Measurements from ENCODE around the gene MMP7.

The MMP7 gene, protein sequence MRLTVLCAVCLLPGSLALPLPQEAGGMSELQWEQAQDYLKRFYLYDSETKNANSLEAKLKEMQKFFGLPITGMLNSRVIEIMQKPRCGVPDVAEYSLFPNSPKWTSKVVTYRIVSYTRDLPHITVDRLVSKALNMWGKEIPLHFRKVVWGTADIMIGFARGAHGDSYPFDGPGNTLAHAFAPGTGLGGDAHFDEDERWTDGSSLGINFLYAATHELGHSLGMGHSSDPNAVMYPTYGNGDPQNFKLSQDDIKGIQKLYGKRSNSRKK

DNA sequence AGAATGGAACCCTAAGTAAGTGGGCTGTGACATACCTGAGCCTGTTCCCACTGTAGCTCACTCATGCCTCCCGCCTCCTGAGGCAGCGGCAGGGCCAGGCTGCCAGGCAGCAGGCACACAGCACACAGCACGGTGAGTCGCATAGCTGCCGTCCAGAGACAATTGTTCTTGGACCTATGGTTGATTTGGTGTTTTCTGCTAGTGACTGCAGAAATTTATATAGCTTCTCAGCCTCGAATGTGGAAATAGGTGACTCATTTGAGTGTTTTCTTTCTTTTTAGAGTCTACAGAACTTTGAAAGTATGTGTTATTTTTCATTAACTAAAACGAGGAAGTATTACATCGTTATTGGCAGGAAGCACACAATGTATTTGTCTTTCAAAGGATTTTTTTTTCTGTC lies at the start of gene MMP7:
Gene MMP7, minus strand, starts transcription at position 190 of the 400 bp plus-strand sequence. Its CDS starts 47 bp downstream, at position 143.
- no peak for DNase-seq

DNA sequence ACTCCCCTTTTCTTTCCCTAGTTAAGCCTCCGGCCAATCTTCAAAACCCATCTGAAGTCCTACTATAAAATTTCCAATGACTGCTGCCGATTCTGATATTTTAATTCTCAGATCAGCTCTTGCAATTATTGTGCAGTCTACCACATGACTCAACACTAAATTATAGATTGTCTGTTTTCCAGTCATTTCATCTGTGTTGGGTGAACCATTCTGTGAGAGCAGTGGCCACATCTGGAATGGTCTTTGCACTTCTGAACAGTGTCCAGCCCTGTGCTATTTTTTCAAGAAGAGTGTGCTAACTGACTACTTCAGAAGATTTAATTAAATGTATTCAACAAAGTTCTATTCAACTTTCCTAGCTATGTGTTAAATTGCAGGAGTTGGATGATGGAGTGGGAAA lies 47.2 kb upstream of the MMP7 start:
- no peak for DNase-seq

DNA sequence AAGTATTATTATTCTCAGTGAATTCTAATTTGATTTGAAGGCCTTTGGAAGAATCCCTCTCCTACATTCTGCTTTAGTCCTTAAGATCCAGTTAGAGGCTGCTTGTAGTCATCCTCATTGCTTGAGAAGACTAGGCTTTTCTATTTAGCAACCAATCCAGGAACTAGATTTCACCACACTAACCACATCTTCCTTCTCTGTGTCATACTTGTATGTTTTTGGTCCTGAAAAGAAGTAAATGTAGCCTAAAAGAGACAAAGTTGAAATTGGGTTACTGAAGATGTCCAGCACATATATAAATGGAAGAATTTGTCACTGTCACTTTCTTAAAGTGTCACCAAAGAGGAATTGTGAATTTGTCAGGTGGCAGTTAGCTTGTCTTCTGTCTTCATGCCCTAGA lies 46.6 kb upstream of the MMP7 start:
- no peak for DNase-seq

DNA sequence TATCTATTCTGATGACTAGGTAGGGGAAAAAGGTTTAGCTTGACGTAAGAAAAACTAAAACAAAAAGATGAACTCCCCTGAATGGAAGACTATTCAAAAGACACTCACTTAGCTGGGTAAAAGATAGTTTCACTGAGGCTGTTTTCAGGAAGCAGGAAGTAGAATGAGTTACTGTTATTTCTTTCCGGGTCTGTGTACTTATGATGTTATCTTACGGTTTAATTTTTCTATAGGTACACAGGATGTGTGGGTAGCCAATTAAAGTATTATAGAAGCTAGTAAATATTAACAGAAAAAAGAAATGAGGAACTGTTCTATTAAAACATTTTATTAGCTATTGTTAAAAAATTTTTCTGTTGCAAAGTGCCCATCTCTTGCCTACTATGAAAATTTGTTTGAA lies 45.8 kb upstream of the MMP7 start:
- DNase-seq, result no peak

DNA sequence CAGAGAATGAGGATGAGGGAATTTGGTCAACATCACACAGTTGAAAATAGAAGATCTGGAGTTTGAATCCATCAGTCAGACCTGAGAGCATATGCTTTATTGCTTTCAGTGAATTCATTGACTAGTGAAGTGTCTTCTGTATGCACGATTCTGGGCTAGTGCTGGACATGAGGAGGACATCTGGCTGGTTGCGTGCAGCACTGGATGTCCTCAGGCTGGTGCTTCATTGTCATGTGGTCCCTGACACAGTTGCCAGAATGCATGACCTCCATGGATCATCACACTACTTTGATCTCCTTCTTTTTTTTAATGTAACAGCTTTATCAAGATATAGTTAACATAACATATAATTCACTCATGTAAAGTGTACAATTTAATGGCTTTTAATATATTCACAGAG lies 44.5 kb upstream of the MMP7 start:
- DNase-seq, result no peak

DNA sequence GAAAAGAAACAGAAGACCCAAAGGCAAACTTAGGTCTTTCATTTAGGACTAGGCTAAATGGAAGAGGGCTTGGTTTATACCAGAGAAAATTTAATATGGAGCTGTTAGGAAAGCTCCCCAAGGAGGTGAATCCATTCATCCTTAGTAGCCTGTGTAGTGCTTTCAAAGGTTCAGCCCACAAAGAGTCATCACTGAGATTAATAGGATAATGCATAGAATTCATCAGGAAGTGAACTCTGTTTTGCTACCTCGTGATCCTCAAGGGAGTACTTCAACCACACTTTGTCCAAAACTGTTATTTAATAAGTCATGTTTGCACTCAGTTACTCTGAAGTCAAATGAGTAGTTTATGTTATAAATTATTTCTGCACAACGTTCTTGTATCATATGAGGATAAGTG lies 43.3 kb upstream of the MMP7 start:
- no peak for DNase-seq

DNA sequence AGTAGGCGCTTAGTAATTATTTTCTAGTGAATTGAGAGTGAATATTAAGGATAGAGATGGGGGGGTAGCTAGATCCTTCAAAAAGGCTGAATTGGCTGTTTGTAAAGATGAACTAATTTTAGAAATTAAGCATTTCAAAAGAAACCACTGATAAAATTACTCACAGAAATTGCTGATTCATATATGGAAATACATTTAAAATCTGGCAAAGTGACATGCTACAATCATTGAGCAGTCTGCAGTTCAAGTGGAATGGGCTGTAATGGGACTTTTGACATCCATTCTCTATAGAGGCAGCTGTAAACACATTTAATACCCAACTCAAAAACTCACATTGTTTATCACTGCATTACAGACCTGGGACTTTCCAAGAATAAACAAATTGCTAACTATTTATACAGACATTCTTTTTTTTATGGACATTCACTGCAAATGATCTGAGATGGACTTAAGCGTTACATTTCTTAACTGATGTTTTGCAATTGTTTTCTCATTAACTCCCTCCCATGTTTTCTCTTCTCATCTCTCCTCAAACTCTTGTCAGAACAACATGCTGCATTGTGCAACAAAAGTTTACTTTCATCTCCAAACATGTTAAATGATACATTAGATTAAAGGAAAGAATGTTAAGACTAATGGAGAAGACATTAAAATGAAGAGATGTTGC lies 42.1 kb upstream of the MMP7 start:
- no peak for DNase-seq

DNA sequence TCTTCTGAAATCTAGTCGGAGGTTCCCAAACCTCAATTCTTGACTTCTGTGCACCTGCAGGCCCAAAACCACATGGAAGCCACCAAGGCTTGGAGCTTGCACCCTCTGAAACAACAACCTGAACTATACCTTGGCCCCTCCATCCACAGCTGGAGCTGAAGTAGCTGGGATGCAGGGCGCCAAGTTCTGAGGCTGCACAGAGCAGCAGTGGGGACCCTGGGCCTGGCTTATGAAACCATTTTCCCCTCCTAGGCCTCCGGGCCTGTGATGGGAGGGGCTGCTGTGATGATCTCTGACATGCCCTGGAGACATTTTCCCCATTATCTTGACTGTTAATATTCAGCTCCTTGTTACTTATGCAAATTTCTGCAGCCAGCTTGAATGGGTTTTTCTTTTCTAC lies 38.3 kb upstream of the MMP7 start:
- DNase-seq, result no peak

DNA sequence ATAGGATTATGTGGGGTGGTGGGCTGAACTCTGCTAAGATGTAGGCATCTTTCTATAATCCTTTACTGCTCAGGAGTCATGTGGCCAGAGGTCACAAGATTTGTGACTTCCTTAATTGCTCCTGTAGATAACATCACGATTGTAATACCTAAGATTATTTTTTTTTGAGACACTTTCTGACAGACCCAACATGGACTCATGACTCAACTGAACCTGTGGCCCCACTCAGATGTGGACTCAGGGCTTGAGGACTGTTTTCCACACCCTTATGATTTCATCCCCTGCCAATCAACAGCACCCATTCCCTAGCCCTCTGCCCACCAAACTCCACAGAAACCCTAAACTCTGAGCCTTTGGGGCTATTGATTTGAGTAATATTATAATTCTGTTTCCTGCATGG lies 35.6 kb upstream of the MMP7 start:
- no peak for DNase-seq

DNA sequence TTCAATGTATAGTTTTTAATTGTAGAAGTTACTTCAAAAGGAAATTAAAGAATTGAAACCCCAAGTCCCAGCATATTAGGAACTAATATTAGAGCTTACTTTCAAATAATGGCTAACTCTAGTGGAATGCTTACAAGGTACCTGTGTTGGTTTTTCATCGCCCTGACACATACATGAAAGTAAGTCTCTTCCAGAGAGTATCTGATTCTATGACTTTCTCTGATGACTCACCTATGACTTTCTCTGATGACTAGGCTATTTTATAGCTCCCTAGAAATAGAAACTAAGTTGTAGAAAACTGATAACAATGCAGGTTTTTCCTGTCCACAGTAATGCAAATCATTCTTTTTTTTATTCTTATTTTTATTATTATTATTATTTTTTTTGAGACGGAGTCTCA lies 33.6 kb upstream of the MMP7 start:
- DNase-seq, result no peak

DNA sequence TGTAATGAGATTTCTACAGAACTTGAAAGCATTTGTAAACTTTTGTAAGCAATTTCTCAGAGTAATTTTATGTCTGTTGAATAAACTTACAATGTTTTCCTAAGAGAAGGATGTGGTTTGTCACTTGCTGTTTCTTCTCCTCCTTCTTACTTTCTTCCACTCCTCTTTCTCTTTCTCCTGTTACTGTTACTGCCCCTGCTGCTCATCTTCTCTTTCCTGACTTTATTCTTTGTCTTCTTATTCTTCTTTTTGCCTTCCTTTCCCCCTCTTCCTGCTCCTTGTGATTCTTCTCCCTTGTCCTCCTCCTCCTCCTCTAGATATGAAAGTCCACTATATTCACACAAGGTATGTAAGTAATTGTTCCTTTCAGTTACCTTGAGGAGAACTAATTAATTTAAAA lies 31.1 kb upstream of the MMP7 start:
- no peak for DNase-seq

DNA sequence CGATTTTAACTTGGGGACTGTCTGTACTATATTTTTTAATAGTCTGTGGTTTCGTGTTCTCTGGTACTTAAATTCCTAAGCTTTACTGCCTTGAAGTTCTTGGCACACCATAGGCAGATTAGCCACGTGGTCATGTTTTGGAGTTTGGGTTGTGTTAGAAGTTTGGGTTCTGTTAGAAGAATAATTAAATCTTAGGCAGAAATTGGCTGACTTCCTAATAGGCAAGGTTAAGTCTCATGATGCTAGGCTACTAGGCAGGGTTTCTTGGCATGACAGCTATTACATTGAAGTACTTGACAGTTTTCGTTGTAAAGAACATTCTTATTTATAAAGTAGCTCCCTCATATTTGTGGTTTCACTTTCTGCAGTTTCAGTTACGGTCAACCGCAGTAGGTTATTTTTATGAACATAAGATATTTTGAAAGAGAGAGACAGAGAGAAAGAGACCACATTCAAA lies 30.0 kb upstream of the MMP7 start:
- no peak for DNase-seq

DNA sequence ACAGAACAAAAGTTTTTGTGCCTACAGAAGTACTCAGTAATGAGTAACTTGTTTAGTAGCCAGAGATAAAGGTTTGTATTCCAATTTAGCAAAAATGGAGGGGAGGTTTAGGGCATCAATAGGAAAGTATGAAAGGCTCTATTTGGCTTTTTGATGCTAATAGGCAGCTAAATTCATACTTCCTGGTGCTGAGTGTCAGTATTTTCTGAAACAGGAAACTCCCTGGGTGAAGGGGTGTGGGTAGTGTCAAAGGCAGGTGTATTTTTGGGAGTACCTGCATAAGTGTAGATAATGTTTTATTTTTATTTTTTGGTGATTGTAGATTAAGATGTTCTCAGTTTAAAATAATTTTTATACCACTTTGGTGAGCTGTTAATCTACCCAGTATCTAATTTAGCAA lies 29.3 kb upstream of the MMP7 start:
- no peak for DNase-seq

DNA sequence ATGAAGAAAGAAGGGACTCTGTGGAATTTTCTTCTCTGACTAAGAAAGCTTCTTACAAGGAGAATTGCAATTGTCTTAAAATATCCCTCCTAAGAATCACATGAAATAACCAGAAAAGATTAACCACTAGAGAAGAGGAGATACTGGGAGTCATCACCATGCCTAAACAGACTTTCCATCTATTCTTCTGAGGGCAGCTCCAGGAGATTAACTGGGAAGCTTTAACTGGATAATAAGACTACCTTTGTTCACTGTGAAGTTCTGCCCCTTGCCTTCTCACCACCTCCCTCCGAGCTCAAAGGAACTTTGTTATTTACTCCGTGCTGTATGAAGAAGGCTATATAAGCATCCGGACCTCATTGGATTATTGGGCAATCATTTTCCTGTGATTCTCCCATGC lies 24.5 kb upstream of the MMP7 start:
- DNase-seq, result no peak

DNA sequence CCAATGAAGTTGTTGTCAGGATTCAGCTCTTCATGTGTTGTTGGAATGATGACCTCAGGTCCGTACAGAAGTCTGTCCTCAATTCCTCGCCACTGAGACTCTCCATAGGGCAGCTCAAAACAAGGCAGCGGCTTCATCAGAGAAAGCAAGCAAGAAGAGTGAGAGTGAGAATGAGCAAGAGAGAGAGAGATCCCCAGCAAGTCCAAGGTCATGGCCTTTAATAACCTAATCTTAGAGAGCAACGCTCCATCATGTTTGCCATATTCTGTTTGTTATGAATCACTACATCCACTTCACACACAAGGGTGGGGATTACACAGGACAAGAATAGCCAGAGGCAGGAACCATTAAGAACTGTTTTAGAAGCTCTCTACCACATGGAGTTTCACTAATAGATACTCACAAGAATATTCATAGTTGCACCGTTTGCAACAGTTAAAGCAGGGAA lies 23.3 kb upstream of the MMP7 start:
- DNase-seq, result no peak

DNA sequence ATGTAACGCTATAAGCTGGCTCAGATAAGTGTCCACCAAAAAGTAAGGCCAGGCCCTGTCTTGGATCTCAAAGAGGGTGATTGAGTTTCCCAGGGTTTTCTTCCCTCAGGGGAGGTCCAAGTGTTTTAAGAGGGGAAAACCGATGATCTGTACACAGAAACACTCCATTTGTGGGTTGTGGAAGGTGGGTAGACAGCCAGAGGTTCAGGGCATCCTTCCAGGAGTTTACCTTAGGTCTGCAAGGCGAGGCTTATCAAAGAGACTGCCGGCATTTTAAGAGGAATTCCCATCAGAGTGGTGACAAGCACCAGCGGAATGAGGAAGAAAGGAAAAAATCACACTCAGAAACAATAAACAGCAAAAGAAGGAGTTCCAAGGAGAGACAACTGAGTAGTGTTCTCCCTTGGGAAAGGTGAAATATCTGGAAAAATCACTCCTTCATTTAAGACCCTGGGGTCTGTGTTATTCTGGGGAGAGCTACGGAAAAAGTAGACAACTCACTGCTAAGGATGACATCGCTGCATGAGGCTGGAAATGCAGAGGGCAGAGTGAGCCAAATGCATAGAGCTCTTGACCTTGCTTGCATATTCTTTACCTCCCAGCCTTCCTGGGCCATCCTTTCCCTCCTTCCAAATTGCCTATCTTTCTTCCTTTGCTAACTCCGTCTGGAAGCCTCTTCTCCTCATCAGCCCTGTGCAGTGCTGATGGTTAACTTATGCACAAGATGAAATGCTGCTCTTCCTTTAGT lies 22.1 kb upstream of the MMP7 start:
- DNase-seq, result no peak

DNA sequence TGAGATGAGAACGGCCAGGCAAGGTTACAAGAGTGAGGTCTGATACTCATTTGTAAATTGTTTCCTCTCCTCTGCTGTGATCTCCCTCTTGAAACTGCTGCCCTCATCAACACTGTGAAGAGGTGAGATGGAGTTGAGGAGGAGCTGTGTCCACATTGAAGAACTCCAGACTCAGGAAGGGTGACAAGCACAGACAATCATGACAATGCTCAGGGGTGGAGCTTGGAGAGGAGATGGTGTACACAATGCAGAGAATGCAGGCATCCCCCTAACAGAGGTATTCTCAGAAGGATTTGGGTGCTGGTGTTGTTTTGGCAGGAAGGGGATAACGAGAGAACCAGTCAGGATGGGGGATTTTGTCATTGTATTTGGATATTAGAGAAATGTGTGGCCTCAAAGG lies 21.5 kb upstream of the MMP7 start:
- no peak for DNase-seq

DNA sequence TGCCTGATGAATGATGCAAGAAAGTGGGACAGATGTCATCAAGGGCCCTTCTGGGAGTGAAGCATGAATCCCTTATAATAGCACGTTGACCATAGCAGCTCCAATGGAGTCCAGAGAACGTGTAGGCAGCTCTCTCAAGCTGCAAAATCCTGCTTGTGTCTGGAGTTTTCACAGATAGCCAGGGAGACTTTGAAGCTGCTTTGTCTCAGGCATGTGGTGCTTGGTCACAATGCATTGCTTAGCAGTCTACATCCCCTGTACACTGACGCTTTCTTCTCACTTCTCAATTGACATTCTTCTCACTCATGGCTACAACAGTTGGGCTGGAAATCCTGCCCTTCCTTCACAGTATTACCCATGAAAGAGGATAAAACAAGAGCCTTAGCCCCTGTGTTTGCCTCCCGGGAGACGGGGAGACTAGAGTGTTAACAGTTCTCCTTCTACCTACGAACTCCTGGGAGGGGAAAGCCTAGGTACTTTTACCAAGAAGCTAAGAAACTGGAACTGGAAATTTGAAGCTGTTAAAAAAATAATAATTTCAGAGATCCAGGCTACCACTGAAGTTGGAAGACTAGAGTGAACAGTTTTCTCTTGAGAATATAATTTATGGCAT lies 20.7 kb upstream of the MMP7 start:
- DNase-seq, result no peak

DNA sequence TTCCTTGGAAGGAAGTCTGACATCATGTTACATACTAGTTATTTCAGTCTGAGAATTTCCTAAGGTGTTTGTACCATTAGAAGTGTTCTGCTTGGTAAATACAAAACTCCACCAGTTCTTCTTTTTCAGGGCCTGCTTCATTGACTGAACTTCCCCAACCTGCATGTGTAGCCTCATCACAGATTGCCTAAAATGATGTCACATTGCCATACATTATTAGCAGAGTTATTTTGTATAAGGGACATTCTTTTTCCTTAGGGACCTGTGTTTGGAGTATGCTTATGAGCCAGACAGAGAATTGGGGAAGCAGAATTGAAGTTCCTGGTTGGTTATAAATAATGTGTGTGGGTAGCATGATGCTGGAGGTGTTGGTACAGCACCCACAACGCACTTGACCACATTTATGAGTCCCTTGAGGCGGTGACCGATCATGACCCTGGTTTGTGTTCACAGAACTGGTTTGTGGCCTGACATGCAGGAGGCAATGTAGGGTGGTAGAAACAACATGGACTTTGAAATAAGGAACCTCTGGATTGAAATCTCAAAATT lies 16.4 kb upstream of the MMP7 start:
- DNase-seq, result no peak

DNA sequence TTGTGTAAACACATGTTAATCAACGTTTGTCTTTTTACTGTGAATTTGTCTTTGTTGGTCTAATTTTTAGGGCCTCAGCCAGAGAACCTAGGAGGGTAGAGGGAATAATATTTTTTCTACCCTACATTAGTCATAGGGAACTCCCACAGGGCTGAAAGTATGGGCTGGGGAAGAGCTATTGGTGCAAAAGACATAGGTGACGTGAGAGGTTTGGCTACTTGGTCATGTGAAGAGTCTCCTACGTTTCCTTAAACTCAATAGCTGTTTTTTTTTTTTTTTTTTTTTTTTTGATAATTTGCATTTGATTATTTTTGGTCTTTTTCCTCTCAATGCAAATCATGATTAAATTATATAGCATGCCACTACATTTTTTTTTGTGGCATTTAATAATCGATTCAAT lies 15.9 kb upstream of the MMP7 start:
- DNase-seq, result no peak

DNA sequence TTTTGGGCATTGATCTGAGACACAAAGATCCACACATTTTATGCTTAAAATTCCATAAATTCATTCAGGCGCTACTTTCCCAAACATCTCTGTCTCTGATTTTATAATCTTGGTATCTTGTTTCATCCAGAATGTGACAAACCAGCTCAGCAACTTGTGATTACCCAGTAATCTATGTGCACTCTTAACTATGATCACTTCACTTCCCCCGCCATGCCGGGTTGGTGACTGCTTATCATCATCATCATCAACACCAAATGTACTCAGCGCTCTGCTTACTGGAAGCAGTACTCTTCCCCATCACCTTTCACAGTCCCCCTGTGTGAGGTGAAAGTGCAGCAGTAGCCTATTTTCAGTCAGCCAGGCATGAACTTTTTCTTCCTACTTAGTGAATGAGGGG lies 15.2 kb upstream of the MMP7 start:
- no peak for DNase-seq

DNA sequence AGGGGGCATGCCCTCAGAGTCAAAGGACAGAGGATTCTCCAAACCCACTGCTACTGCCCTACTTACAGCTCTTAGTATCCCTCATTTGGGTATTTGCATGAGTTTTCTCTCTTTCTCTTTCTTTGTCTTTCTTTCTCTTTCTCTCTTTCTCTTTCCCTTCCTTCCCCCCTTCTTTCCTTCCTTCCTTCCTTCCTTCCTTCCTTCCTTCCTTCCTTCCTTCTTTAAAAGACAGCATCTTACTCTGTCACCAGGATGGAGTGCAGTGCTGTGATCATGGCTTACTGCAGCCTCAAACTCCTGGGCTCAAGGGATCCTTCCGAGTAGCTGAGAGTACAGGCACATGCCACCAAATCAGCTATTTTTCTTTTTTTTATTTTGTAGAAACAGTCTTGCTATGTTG lies 14.0 kb upstream of the MMP7 start:
- DNase-seq, result no peak

DNA sequence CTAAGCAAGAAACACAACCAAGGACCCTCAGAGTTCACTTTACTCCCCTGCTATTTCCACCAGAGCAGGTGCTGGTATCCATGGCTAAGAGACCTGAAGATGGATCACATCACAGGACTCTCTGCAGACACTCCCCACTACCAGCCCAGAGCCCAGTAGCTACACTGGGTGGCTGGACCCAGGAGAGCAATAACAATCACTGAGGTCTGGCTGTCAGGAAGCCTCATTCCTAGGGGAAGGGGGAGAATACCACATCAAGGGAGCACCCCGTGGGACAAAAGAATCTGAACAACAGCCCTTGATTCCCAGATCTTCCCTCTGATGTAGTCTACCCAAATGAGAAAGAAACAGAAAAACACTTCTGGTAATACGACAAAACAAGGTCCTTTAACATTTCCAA lies 9.0 kb upstream of the MMP7 start:
- DNase-seq, result no peak
